DMS114 treated with DMSO at 0.1 percent for 48 hours (cell line): ENCODE data around the gene PAK4.

Source experiments
- DNase-seq: peaks from one replicate; lab custom pipeline; 2025; ENCODE audit not compliant: unreplicated experiment; lab: John Stamatoyannopoulos, UW

PAK4 gene

DNA sequence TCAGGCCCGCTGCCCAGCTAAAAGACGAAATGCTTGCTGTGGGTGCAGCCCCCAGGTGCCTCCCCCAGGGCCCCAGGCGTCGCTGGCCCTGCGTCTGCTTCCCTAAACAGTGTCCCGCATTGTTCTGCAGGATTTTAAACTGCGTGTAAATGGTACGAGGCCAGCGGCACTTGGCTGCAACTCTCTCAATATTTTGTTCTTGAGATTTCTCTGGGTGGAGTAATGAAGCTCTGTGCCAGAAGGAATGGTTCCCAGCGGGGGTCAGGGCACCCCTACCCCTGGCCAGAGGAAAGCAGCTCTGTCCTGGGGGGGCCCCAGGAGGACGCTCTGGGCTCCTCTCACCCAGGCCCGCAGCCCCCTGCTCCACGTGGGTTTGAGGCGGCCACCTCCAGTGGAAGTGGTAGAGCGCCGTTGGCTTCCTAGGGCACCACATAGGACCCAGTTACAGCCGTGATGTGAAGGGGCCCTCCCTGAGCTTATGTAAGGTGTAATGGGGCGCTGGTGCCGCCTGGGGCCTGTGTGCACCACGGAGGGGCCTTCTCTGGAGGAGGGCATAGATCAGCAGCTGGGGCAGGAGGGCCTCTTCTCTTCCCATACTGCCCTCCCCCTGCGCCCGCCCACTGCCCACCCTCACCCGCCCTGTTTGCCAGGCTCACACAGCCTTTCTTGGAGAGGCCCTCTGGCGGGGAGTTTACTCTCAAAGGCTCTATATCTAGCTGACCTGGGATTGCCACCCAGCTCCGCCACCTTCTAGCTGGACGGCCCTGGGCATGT lies 19.8 kb downstream of the PAK4 start:
- DNase-seq: no peak

DNA sequence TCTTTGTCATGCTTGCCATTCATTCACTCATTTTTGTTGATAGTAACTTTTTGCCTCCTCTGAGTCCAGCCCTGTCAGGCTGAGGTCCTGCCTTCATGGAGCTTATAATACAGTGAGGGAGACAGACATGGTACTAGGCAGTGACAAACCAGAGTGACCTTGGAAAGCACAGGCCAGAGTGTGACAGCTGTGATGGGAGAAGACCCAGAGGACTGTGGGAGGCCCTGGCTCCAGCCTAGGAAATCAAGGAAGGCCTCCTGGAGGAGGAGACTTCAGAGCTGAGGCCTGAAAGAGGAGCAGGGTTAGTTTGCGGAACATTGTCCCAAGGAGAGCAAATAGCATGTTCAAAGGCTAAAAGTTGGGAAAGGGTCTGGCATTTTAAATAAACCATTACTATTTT lies 20.5 kb downstream of the PAK4 start:
- DNase-seq: no peak

DNA sequence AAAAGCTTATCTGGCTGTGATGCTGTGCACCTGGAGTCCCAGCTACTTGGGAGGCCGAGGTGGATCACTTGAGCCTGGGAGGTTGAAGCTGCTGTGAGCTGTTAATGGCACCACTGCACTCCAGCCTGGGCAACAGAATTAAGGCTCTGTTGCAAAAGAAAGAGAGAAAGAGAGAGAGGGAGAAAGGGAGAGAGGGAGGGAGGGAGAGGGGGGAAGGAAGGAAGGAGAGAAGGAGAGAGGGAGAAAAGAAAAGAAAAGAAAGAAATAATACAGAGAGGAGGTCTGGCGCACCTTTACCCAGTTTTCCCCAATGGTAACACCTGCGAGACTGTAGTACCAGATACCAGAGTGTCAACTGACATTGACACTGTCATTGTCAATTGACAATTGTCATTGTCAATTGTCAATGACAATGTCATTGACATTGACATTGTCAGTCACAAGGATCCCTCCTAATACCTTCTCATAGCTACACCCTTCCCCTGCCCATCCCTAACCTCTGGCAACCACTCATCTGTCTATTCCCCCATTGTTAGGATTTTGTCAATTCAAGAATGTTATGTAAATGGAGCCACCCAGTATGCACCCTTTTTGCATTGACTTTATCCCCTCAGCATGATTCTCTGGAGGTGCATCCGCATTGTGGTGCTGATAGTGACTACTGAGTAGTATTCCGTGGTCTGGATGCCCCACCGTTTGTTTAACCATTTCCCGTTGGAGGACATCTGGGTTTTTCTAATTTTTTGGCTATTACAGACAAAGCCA lies 21.3 kb downstream of the PAK4 start:
- DNase-seq: no peak

DNA sequence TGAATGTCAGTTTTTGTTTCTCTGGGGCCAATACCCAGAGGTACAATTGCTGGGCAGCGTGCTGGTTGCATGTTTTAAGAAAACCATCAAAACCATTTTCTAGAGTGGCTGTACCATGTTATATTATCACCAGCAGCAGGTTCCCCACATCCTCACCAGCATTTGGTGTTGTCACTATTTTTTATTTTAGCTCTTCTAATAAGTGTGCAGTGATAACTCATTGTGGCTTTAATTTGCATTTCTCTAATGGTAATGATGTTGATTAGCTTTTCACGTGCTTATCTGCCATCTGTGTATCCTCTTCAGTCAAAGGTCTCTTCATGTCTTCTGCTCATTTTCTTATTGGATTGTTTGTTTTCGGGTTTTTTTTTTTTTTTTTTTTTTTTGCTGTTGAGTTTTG lies 21.9 kb downstream of the PAK4 start:
- no peak for DNase-seq

DNA sequence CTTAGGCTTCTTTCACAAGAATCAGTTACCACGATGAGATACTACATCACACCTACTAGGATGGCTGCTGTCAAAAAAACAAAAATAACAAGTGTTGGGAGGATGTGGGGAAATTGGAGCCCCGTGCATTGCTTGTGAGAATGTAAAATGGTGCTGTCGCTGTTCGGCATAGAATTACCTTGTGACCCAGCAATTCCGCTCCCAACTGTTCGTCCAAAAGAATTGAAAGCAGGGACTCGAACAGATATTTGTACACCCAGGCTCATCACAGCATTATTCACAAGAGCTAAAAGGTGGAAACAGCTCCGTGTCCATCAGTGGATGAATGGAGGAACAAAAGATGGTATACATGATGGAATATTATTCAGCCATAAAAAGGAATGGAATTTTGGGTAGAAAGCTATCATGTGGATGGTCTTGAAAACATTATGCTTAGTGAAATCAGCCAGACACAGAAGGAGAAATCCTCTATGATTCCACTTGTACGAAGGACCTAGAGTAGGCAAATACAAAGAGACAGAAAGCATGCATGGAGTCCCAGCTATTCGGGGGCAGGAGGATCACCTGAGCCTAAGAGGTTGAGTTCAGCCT lies 23.4 kb downstream of the PAK4 start:
- DNase-seq: no peak

DNA sequence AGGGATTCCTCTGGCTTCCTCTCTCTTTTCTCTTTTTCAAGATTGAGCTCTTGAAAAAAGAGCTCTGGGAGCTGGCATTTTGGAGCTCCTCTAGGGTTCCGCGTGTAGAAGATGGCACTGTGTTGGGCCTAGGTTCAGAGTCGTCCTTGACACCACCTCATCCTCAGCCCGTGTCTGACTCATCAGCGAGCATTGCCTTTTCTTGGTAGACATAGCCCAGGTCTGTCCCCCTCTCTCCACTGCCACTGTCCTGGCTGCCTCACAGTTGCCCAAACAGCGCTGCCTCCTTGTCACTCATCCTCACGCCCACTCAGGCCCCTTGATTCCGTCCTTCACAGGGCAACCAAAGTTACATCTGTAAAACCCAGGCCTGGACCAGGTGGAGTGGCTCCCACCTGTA lies 24.6 kb downstream of the PAK4 start:
- no peak for DNase-seq

DNA sequence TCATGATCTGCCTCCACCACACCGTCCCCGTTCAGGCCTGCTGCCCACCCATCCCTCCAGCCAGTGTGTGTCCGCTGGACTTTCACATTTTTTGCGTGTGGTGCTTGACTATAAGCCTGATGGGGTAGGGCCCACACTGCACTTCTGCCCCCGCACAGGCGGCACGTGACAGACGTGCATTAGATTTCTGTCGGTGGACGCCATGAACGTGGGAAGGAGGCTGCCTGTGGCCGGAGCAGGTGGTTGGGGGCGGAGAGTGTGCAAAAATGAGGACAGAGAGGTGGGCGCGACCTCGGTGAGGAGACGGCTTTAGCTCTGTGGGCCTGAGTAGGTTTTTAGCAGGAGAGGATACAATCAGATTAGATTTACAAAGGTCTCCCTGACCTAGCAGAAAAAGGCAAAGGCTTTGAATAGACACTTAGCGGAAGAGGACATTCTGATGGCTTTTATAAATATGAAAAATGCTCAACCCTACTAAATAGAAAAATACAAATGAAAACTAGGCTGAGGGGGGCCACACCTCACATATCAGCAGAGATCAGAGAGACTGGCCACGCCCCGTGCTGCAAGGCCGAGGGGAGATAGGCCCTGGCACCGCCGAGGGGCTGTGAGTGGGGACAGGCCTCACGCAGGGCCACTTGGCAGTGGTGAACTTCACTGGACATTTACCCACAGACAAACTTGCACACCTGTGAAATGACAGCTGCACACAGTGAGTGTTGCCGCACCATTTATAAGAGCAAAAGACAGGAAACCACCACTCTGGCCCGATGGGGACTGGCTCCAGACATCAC lies 25.4 kb downstream of the PAK4 start:
- no peak for DNase-seq

DNA sequence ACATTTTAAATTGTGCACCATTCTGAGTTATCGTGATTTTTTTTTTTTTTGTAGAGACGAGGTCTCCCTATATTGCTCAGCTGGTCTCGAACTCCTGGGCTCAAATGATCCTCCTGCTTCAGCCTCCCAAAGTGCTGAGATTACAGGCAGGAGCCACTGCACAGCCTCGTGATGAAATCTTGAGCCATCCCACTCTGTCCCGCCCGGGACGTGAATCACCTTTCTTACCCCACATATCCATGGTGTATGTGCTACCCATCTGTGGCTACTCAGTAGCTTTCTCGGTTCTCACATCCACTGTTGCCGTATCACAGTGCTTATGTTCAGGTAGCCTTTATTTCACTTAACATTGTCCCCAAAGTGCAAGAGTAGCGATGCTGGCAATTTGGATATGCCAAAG lies 26.5 kb downstream of the PAK4 start:
- no peak for DNase-seq

DNA sequence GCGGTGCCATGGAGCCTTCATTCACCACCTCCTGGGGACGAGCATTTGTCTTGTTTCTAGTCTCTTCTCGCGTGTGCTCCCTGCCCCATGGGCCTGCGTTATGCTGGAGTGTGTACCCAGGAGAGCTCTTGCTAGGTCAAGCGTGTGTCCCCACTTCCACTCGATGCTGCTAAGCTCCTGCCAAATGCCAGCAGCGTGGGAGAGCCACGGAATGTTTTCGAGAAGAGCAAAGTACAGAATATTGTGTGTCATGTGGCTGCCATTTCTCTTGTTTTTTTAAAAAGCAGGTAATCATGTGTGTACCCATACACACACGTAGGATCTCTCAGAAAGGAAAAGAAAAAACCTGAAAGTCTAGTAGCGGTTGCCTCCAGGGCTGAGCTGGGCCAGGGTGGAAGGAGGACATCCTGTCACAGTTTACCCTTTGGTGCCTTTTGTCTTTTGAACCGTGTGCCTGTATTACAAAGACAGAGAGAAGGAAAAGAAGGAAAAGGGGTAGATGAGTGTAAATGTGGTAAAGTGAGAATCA lies 28.6 kb downstream of the PAK4 start:
- DNase-seq: no peak

DNA sequence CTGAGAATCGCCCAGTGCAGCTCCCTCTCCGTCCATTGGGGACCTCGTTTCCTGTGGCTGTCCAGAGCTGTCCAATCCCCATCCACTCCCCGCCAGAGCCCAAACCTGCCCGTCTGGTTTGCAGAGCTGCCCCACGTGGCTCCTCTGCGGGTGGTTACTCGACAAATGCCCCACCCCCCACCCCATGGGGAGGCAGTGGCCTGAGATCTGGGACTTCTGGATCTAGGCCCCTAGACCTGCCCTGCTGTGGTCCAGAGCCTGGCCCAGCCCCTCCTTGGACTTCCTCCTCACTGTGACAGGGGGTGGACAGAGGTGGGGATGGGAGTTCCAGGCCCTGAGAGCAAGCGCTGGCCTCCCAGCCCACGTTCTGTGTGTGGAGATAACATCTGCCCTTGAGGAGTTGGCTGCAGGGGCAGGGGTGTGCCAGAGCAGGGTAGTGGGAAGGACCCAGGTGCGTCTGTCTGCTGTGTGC lies 29.1 kb downstream of the PAK4 start:
- DNase-seq: no peak

DNA sequence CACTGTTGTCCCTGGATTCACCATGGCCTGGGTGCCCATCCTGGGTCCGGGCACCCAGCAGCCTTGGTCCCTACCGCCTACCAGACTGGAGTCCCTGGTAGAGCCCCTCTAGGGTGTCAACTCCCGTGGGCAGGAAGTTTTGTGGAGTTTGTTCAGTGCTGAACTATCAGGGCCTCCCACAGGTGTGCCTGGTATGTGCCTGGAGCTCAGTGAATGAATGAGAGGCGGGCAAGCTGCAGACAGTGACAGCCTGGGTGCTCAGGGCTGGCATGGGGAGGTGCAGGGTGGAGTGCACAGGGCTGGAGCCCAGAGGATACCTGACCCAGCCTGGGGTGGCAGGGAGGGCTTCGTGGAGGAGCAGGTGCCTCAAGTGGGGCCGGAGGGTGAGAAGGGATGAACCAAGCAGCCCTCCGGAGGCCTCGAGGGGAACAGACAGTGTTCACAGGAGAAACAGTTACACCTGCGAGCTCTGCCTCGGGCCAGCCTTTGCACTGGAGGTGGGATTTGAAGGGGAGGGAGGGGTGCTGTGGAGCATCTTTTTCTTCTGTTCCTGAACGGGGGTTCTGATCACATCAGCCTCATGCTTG lies 29.6 kb downstream of the PAK4 start:
- no peak for DNase-seq

DNA sequence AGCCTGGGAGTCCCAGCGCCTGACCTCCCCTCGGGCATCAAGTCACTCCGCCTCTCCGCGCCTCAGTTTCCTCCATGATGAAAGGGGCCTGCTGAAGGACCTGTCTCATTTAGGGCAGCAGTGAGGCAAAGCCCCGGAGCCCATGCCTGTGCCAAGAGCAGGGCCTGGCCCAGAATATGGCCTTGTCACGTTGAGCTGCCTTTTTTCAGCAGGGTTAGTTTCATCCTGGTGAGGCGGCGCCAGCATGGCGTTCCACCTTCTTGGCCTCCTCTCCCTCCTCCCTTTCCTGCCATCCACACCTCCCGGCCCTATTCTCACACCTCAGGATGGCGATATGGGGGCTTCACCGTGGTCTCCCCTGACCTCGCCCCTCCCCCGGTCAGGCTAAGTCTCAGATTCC lies 30.2 kb downstream of the PAK4 start:
- no peak for DNase-seq

DNA sequence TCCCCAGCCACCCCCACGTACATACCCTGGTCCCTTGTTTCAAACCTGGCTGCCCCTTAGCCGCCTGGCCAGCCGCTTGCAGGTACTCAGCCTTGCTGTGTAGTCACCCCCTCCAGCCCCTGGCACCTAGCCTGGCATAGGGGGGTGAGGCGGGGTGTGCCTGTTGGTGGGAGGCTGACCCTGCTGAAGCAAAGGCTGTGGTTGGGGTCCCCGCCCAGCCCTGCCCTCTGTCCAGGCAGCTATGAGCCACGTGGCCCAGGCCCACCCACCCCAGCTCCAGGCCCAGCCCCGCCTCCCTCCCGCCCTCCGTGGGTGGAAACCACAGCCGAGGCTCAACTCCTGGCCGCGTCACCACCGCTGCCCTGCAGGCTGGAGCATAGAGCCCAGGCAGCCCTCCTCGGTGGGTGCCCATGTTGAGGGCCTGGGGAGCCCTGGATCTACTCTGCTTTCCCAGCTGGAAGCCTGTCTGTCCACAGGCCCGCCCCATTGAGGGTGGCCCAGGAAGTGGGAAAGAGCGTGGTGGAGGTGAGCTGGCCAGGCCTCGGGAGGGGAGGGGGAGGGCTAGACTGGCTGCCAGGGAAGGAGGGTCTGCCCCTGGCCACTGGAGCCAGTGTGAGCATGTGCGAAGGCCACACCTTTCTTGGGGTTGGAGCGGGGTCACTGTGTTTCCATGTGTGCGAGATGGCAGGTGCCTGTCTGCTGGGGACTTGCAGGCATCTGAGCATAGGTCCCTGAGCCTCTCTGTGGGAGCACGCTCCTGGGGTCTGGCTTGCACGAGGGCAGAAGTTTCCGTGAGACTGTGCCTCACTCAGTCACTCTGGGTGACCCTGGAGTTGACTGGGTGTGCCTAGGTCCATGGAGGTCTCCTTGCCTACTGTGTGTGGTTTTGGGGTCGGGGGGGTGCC lies 31.0 kb downstream of the PAK4 start:
- DNase-seq: no peak

DNA sequence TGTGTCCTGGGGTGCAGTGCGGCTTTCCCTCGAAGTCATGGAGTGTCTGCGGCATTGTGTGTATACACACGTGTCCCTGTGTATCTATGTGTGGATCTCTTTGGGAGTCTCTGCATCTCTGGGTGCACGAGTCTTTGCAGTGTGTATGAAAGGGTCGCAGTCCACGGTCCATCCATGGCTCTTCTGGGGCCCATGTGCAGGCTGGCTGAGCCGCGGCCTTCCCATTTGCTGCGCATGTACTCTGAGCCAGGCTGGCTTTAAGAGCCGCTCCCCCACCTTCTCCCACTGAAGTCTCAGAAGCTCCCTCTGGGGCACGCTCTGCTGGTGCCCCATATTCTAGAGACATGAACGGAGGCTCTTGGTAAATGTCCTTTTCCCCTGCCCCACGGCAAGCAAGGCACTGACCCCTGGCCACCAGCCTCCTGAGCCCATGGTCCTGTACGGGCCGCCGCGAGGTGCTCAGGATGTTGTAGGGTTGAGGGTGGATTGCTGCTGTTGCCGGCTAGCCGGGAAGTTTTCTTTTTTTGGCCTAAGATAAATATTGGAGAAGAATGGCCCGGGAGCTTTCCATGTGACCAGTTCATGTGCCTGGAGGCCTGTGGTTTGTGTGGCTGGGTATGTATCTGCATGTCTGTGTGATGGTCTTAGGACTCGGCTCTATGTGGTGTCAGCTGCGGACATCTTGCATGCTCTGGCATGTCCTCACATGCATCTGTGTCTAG lies 31.9 kb downstream of the PAK4 start:
- DNase-seq: no peak

DNA sequence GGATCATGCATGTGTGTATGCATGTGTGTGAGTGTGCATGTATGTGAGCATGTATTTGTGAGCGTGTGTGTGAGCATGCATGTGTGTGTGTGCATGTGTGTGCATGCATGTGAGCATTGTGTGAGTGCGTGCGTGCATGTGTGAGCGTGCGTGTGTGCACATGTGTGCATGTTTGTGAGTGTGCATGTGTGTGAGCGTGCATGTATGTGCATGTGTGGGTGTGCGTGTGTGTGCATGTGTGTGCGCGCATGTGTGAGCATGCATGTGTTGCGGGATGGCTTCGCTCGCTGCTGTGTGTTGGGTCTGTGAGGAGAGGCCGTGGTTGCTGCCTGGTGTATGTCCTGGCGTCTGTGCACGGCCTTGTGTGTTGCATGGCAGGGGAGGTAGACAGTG lies 32.4 kb downstream of the PAK4 start:
- no peak for DNase-seq

DNA sequence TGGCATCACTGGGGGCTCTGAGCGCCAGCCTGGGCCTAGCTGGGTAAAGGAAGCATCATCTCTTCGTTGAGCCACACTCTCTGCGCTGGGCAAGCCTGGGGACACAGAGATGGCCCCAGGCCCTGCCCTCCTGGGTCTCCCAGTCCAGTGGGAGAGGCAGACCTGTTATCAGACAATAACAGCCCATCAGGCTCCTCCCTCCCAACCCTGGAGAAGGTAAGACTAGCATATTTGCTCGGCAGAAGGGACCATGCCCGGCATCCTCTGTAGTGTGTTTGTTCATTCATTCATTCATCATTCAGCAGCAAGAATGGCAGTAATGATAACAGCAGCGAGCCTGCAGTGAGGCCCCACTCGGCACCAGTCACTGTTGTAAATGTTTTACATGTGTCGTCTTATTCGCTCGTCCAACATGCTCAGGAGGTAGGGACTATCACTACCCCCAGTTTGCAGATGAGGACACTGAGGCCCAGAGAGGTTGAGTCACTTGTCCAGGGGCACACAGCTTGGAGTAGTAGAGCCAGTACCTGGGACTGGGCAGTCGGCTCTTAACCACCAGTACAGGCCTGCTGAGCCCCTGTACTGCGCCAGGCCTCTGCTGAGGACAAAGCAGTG lies 33.2 kb downstream of the PAK4 start:
- no peak for DNase-seq

DNA sequence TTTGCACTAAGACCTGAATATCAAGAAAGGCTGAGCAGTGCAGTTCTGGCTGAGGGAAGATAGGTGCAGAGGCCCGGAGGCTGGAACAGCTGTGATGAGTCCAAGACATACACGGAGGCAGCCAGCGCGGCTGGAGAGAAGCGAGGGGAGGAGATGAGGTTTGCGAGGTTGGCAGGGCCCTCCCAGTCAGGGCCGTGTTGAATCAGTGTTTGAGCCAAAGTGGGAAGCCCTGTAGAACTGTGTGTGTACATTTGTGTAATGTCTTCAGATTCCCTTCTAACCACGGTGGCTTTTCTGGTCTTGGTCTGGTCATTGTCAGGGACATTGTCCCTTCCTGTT lies 34.9 kb downstream of the PAK4 start:
- no peak for DNase-seq

DNA sequence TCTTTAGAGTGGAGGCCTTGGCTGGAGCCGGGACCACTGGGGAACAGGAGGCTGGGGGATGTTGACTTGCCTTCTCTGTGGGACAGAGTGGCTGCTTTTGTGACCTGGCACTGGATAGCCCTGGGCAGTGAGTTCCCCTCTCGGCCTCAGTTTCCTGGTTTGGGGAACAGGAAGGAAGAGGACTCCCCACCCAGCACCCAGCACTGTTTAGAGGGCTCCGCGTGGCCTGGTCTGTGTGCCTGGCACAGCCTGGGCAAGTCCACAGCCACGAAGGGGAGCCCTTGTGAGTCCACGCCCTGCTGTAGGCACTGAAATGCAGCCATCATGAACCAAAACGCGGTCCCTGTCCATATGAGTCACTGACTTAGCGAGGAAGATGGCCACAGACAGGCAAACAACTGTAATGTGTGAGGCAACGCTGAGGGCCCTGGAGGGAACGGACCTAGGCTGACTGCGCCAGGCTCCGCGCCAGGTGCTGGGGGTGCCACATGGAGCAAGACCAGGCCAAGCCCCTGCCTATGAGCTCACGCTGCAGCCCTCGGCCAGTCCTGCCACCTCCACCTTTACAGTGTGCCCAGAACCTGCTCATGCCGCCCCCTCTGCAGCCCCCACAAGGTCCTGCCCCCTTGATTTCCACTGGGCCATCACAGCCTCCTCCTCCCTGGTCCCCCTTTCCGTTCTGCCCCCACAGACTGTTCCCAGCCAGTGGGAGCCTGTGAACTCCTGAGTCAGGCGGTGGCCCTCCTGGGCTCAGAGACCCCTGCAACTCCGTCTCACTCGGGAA lies 35.5 kb downstream of the PAK4 start:
- DNase-seq: no peak
